Heart left ventricle (tissue), 13 donors: Measurements from ENCODE around the gene DIO3.

Experiments used
- POLR2A ChIP-seq, 2 donors: fragments of 450-650 bp; IDR thresholded peaks; one replicate each; pipeline ENCODE4 v1.6.1; 2017; ENCODE audit warnings: antibody characterized with exemption in 2 of 2, mild to moderate bottlenecking in 2 of 2, moderate library complexity in 2 of 2
- TF ChIP-seq, protein P1 (sequence below), 12 donors: fragments of 200-600 bp; sonication (generic) in 4 of 12; IDR thresholded peaks; one replicate each; pipeline versions ENCODE4 v1.5.0 to v1.8.0; 2018 to 2022; ENCODE audit warnings: antibody characterized with exemption in 12 of 12, mild to moderate bottlenecking in 5 of 12
- donor health status: ischemic (EF 13 %, LVEDD 7.1; RV severe dilation, severe dysfunction).
- donor health status: DM: no; HTN: yes; CAD: no.
- donor health status: DM: no; HTN: no; CAD: no.
- donor health status: ischemic (EF 25% LVEDD 6.9; RV normal size, moderate dysfunction).
- donor health status: ischemic (EF 25% LVEDD 5.7; RV mildly dilated, moderate dysfunction).
- donor health status: ischemic (EF 35%, LVEDD 5.7; RV mildly dilated, moderate dysfunction).
- donor health status: nonischemic (EF 11% LVEDD 7.7; RV severe dilation, severe dysfunction).
- donor health status: DM: yes; HTN: yes; CAD: no.
- donor health status: PGD.
- donor health status: ischemic (EF 29% LVEDD 5.4; RV normal size, mild dysfunction).
- donor health status: nonischemic (EF 23%, LVEDD 6.1; RV moderate dilation, normal function).

DNA sequence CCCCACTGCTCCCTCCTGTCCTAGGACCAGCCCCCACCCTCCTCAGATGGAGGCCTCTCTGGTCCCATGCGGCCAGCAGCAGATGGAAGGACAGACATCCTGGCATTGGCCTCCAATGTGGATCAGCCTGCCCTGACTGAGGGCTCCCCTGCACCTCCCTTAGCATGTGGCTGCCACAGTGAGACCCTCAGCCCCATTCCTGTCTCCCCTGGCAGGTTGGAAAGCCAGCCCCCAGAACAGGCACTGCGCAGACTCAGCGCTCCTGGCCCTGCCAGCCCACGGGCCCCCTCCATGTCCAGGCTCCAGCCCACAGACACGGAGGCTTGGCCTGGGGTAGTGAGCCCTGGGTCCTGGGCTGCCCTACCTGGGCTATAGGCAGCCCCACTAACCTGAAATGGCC, 47.2 kb upstream of the DIO3 start:
- TF ChIP-seq POLR2A (IDR thresholded peaks at IDR 0.05) = no peak
- TF ChIP-seq, protein P1, sequence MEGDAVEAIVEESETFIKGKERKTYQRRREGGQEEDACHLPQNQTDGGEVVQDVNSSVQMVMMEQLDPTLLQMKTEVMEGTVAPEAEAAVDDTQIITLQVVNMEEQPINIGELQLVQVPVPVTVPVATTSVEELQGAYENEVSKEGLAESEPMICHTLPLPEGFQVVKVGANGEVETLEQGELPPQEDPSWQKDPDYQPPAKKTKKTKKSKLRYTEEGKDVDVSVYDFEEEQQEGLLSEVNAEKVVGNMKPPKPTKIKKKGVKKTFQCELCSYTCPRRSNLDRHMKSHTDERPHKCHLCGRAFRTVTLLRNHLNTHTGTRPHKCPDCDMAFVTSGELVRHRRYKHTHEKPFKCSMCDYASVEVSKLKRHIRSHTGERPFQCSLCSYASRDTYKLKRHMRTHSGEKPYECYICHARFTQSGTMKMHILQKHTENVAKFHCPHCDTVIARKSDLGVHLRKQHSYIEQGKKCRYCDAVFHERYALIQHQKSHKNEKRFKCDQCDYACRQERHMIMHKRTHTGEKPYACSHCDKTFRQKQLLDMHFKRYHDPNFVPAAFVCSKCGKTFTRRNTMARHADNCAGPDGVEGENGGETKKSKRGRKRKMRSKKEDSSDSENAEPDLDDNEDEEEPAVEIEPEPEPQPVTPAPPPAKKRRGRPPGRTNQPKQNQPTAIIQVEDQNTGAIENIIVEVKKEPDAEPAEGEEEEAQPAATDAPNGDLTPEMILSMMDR (IDR thresholded peaks at IDR 0.05) = no peak
